GM10266 (cell line): ENCODE measurements around the gene SF3A1.
A peak's percentile ranks its signal among the peaks of the same experiment; 100 is the strongest.

ENCODE experiments used
- DNase-seq: peaks from one replicate; pipeline ENCODE4 v3.0.0; 2012; ENCODE audit errors: extremely low spot score
- CTCF ChIP-seq: IDR thresholded peaks from 2 replicates; pipeline ENCODE4 v1.5.1; 2012; ENCODE audit warnings: mild to moderate bottlenecking, low read depth; ENCODE audit not compliant: control insufficient read depth, insufficient read depth; ENCODE audit errors: missing control alignments

The SF3A1 gene

DNA sequence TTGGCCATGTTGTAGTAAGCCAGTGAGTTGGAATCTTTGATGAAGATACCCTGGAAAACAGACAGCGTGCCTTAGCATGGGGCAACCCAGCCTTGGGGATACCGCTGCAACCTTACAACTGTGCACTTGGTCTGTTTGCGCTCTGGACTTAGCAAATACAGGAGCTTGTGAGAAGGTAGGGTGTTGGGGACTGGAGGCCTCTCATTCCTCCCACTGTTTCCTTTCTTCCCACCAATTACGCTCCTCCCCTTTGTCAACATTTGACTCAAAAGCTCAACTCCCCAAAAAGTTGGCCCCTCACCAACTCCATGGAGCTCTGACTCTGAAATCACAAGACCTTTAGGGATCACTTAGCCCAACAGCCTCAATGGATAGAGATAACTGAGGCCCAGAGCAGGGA, 22.0 kb downstream of the SF3A1 start:
- no peak for DNase-seq
- no peak for TF ChIP-seq CTCF

- no peak for DNase-seq
- TF ChIP-seq CTCF: no peak
Observed at GRCh38 chr22:30333707-30334087, 23.0 kb downstream of the SF3A1 start.

GRCh38 chr22:30332994-30333706, 23.5 kb downstream of the SF3A1 start:
- no peak for DNase-seq
- no peak for TF ChIP-seq CTCF

- DNase-seq: no peak
- TF ChIP-seq CTCF: no peak
Observed at GRCh38 chr22:30332551-30332950, 24.1 kb downstream of the SF3A1 start.

DNA sequence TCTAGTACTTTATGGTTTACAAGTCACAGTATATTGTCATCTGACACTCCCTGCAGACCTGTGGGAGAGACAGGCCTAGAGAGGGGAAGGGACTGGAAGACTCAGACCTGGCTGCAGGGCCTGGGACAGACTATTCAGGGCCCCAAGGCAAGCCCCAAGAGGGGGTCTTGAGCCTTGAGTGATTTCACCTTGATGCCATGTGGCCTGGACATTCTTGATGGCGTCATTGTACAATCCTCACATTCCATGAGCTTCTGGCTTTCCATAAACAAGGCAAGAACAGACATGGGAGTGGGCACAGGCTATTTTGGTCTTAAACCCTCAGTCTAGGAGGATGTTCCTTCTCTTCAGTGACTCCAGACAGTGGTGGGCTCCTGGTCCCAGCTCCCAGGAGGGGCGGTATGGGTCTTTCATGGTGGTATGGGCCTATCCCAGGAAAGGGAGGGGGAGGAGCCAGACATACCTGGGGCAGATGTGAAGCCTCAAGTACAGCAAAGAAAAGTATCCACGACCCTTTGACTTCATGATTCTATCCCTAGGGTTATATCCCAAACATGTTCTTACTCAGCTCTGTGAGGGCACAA, 28.1 kb downstream of the SF3A1 start:
- no peak for DNase-seq
- TF ChIP-seq CTCF: no peak

- no peak for DNase-seq
- no peak for TF ChIP-seq CTCF
Observed at GRCh38 chr22:30327864-30328345, 28.8 kb downstream of the SF3A1 start.

GRCh38 chr22:30326706-30327362, 29.9 kb downstream of the SF3A1 start, which contains the start of gene TBC1D10A:
TBC1D10A (minus strand) TSS chr22:30326941; CDS start chr22:30326881, 60 bp downstream.
- no peak for TF ChIP-seq CTCF
- DNase-seq: peak; percentile 100
